HG02588 (cell line): ENCODE results near the gene CANT1.

Source experiments
- ATAC-seq: cut with Tn5 transposase; IDR thresholded peaks from one replicate; pipeline ENCODE4 v1.9.1; 2021; ENCODE audit warnings: mild to moderate bottlenecking, moderate library complexity; ENCODE audit not compliant: unreplicated experiment

The CANT1 gene

GRCh38 chr17:78997231-78997741 lies 12.3 kb downstream of the CANT1 start:
- ATAC-seq: no peak

DNA sequence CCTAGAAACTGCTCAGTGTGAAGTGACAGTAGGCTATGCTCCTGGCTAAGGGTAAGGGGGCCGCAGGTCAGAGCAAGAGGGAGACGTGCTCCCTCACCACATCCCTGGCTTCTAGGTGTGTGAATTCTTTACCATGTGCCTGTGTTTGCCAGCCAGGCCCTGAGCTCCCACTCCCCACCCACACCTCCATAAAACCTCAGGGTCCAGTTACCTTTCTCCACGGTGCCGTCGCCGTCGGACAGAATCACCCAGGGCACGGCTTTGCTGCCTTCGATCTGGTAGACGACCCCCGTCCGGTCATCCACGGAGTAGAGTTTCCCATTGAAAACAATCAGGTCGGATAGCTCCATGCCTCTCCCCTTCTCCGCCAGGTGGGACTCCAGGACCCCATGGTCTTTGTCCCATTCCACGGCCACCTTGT lies 12.8 kb downstream of the CANT1 start:
- ATAC-seq: no peak

GRCh38 chr17:78995761-78996451 lies 13.7 kb downstream of the CANT1 start:
- no peak for ATAC-seq

GRCh38 chr17:78995022-78995760 lies 14.4 kb downstream of the CANT1 start:
- ATAC-seq: no peak

- no peak for ATAC-seq
These were observed 15.4 kb downstream of the CANT1 start for GRCh38 chr17:78993981-78994671.

DNA sequence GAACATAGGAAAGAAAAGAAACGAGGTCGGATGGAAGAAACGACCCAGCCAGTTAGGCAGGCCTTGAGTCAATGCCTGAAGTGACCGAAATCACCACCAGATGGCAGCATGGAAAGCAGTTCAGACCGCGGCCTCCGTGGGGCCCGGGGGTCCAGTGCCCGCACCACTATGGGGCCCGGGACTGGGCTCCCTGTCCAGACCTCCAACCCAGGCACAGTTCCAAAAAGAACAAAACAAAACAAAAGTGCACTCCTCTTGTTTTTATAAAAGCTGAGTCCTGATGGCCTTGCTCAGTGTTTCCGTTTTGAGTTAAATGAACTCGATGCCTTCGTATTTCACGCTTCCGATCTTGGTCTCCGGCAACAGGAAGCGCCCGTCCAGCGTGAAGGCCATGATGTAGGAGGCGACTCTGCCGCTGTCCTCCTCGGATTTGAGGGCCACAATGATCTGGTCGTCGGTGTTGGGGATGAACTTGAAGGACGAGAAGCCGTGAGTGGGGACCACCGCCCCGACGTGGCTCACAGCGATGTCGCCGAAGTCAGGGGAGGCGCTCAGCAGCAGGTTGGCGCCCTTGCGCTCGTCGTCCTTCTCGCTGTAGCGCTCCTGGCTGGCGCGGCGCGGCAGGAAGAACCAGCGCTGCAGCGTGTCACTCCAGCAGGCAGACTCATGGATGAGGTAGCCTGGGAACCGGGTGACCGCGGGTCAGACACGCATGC lies 16.2 kb downstream of the CANT1 start:
- ATAC-seq: no peak

GRCh38 chr17:78992542-78993212 lies 16.9 kb downstream of the CANT1 start:
- no peak for ATAC-seq

DNA sequence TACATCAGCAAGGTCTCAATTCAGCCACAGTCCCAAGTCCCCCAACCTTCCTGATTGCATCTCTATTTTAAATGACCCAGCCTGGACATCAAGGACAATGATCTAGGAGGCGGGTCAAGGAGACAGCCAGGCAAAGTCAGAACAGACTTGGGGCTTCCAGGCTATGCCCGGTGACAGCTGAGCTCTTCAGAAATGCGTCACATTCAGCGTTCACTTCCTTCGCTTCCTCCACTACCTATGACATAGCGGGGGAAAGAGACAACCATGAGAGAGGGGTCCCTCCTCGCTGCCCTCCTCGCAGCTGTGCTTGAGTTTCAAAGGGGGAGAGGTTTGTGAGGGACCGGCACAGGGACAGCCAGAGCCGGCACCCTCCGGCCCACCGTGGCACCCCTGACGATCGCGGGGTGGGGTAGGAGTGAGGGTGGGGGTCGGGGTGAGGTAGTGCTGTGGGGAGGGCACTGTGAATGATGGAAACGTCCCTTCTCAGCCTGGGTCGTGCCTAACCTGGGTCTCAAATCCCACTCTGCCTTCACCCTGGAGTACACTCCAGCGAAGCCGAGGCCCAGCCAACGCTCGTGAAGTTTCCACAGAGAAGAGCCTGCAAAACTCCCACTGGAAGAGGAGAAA lies 17.5 kb downstream of the CANT1 start:
- ATAC-seq: no peak

DNA sequence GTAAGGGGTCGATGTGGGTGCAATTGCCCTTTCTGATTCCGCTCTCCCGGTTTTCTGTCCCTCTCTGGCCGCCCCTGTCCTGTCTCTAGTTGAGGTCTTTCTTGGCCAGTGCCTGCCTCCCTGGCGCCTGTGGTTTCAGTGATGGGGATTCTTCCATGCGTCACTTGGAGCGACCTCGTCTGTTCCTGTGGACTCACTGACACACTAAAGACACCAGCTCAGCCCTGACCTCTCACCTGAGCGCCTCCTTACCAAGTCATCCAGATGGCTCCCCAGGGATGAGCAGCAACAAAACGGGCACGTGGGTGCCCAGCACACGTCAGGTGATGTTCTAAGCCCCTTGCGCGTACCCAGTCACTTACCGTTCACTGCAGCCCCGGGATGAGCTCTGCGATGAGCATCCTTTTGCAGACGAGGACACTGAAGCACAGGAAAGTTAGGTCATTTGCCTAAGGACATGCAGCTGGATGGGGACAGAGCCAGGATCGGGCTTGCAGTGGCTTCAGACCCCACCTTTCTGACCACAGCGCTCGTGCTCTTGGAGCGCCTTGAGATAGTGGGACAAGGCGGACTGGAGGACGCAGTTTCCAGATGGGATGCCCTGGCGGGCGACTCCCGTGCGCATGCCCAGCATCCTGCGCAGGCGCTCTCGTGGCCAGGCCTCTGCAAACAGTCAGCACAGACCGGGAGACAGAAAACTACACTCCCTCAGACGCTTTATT lies 18.4 kb downstream of the CANT1 start:
- ATAC-seq: no peak

GRCh38 chr17:78990349-78991016 lies 19.1 kb downstream of the CANT1 start:
- no peak for ATAC-seq

- ATAC-seq: no peak
These were observed 21.4 kb downstream of the CANT1 start for GRCh38 chr17:78988152-78988551.

DNA sequence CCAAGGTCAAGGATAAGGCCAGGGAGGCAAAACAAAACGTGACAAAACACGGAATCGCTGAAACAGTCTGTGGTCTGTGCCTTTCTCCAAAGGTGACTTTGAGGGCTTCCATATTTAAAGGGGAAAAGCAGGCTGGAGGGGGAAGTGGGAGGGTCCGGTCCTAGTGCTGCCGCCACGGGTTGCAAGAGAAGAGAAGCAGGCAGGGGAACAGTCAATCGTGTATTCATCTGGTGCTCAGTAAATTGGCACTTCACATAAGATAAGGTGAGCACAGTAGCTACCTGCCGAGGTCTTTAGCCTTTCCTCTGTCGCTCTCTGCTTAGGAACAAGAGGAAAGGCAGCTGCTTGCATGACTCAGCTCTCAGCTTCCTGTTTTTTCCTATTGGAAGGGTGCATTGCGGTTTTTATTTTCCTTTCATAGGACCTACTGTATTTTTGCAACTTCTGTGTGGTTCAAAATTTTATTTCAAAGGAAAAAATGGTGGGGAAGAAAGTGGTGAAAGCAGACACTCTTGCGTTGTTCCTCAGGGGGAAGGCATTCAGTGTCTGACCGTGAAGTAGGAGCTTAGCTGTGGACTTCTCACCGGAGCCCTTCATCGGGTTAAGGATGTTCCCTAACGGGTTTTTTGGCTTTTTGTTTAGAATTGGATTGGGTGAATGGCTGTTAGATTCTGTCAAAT lies 22.8 kb downstream of the CANT1 start:
- ATAC-seq: no peak

DNA sequence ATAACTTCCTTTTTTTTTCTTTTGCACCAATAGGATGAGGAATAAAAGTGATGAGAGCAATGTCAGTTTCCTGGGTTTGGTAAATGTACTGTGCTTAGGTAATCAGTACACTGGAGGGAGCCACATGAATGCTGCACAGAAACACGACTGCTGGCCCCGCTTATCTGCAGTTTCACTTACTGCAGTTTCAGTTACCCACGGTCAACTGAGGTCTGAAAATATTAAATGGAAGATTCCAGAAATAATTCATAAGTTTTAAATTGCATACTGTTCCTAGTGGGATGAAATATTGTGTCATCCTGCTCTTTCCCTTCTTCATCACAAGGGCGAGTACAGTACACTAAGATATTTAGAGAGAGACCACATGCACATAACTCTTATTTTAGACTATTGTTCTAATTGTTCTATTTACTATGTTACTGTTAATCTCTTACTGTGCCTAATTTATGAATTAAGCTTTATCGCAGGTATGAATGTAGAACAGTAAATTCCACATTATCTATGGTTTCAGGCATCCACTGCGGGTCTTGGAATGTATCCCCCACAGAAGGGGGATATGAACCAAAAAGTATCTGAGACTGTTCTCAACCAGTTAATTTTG lies 23.4 kb downstream of the CANT1 start:
- ATAC-seq: no peak

- ATAC-seq: no peak
These were observed 24.2 kb downstream of the CANT1 start for GRCh38 chr17:78985395-78985794.

GRCh38 chr17:78981010-78981888 lies 28.3 kb downstream of the CANT1 start:
- no peak for ATAC-seq

- ATAC-seq: no peak
These were observed 29.0 kb downstream of the CANT1 start for GRCh38 chr17:78980624-78980972.
